ENCODE results near the gene B3GNT3.

Gene B3GNT3

GRCh38 chr19:17811681-17812080 lies 16.7 kb downstream of the B3GNT3 start:
- TF ChIP-seq, protein P1, sequence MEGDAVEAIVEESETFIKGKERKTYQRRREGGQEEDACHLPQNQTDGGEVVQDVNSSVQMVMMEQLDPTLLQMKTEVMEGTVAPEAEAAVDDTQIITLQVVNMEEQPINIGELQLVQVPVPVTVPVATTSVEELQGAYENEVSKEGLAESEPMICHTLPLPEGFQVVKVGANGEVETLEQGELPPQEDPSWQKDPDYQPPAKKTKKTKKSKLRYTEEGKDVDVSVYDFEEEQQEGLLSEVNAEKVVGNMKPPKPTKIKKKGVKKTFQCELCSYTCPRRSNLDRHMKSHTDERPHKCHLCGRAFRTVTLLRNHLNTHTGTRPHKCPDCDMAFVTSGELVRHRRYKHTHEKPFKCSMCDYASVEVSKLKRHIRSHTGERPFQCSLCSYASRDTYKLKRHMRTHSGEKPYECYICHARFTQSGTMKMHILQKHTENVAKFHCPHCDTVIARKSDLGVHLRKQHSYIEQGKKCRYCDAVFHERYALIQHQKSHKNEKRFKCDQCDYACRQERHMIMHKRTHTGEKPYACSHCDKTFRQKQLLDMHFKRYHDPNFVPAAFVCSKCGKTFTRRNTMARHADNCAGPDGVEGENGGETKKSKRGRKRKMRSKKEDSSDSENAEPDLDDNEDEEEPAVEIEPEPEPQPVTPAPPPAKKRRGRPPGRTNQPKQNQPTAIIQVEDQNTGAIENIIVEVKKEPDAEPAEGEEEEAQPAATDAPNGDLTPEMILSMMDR (IDR thresholded peaks at IDR 0.05; ENCODE audit: borderline replicate concordance, extremely low read depth, low read length, poor library complexity, severe bottlenecking): no peak
- TF ChIP-seq EZH2 (IDR thresholded peaks at IDR 0.05; ENCODE audit: borderline replicate concordance, low read depth, low read length, severe bottlenecking): no peak
- no peaks in the 10 kb centered on the region for H3K36me3 ChIP-seq (ENCODE audit: insufficient read depth, low read length)
- H2AFZ ChIP-seq (ENCODE audit: low read depth, low read length): no peak overlapping the region
- H3K9ac ChIP-seq (ENCODE audit: low read depth, low read length): no peak overlapping the region
- H3K27me3 ChIP-seq (ENCODE audit: insufficient read depth, low read length, poor library complexity): peaks cover 8% of the 10 kb centered on the region
- ATAC-seq (ENCODE audit: insufficient read depth, low read depth) (no peak), DNase-seq (no peak)
- H3K79me2 ChIP-seq (ENCODE audit: insufficient read depth, low read length): no peaks in the 10 kb centered on the region
- no peak overlapping the region for H3K27ac ChIP-seq (ENCODE audit: low read length)
- H3K4me3 ChIP-seq (ENCODE audit: low read depth in 1 of 2, low read length in 2 of 2): no peak overlapping the region
- no peaks in the 10 kb centered on the region for H3K4me1 ChIP-seq (ENCODE audit: insufficient read depth, low read length)
- no peaks in the 10 kb centered on the region for H4K20me1 ChIP-seq (ENCODE audit: insufficient read depth, low read length)
- no peaks in the 10 kb centered on the region for H3K9me3 ChIP-seq (ENCODE audit: insufficient read depth, low read length, severe bottlenecking)
- H3K4me2 ChIP-seq (ENCODE audit: insufficient read depth, low read length): no peak overlapping the region

DNA sequence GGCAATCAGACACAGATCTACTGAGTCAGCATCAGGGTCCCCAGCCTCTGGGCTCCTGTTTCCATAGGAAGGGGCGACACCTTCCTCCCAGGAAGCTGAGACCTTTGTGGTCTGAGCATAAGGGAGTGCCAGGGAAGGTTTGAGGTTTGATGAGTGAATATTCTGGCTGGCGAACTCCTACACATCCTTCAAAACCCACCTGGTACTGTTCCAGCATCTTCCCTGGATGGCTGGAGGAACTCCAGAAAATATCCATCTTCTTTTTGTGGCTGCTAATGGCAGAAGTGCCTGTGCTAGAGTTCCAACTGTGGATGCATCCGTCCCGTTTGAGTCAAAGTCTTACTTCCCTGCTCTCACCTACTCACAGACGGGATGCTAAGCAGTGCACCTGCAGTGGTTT lies 17.2 kb downstream of the B3GNT3 start:
- no peak overlapping the region for H2AFZ ChIP-seq (ENCODE audit: low read depth, low read length)
- H3K4me3 ChIP-seq (ENCODE audit: low read depth in 1 of 2, low read length in 2 of 2): no peak overlapping the region
- H3K9me3 ChIP-seq (ENCODE audit: insufficient read depth, low read length, severe bottlenecking): no peaks in the 10 kb centered on the region
- no peaks in the 10 kb centered on the region for H3K4me1 ChIP-seq (ENCODE audit: insufficient read depth, low read length)
- H3K27me3 ChIP-seq (ENCODE audit: insufficient read depth, low read length, poor library complexity): peaks cover 8% of the 10 kb centered on the region
- no peak for TF ChIP-seq EZH2 (IDR thresholded peaks at IDR 0.05; ENCODE audit: borderline replicate concordance, low read depth, low read length, severe bottlenecking)
- TF ChIP-seq, protein P1 (IDR thresholded peaks at IDR 0.05; ENCODE audit: borderline replicate concordance, extremely low read depth, low read length, poor library complexity, severe bottlenecking): no peak
- H3K9ac ChIP-seq (ENCODE audit: low read depth, low read length): no peak overlapping the region
- DNase-seq (no peak), ATAC-seq (ENCODE audit: insufficient read depth, low read depth) (no peak)
- H3K79me2 ChIP-seq (ENCODE audit: insufficient read depth, low read length): no peaks in the 10 kb centered on the region
- H3K36me3 ChIP-seq (ENCODE audit: insufficient read depth, low read length): no peaks in the 10 kb centered on the region
- H4K20me1 ChIP-seq (ENCODE audit: insufficient read depth, low read length): no peaks in the 10 kb centered on the region
- no peak overlapping the region for H3K4me2 ChIP-seq (ENCODE audit: insufficient read depth, low read length)
- no peak overlapping the region for H3K27ac ChIP-seq (ENCODE audit: low read length)

GRCh38 chr19:17817668-17818363 lies 22.9 kb downstream of the B3GNT3 start:
- no peak overlapping the region for H2AFZ ChIP-seq (ENCODE audit: low read depth, low read length)
- no peak overlapping the region for H3K4me2 ChIP-seq (ENCODE audit: insufficient read depth, low read length)
- ATAC-seq (ENCODE audit: insufficient read depth, low read depth) (no peak), DNase-seq (no peak)
- H3K4me1 ChIP-seq (ENCODE audit: insufficient read depth, low read length): no peaks in the 10 kb centered on the region
- no peaks in the 10 kb centered on the region for H3K79me2 ChIP-seq (ENCODE audit: insufficient read depth, low read length)
- H3K27me3 ChIP-seq (ENCODE audit: insufficient read depth, low read length, poor library complexity): no peaks in the 10 kb centered on the region
- H3K36me3 ChIP-seq (ENCODE audit: insufficient read depth, low read length): no peaks in the 10 kb centered on the region
- no peak overlapping the region for H3K27ac ChIP-seq (ENCODE audit: low read length)
- no peak for TF ChIP-seq EZH2 (IDR thresholded peaks at IDR 0.05; ENCODE audit: borderline replicate concordance, low read depth, low read length, severe bottlenecking)
- TF ChIP-seq, protein P1 (IDR thresholded peaks at IDR 0.05; ENCODE audit: borderline replicate concordance, extremely low read depth, low read length, poor library complexity, severe bottlenecking): no peak
- H4K20me1 ChIP-seq (ENCODE audit: insufficient read depth, low read length): no peaks in the 10 kb centered on the region
- no peak overlapping the region for H3K9ac ChIP-seq (ENCODE audit: low read depth, low read length)
- no peaks in the 10 kb centered on the region for H3K9me3 ChIP-seq (ENCODE audit: insufficient read depth, low read length, severe bottlenecking)
- H3K4me3 ChIP-seq (ENCODE audit: low read depth in 1 of 2, low read length in 2 of 2): no peak overlapping the region
